IPS-NIHi7 (cell line): ENCODE measurements around the gene EXOSC10.
A peak's percentile ranks its signal among the peaks of the same experiment; 100 is the strongest.

ENCODE experiments used
- DNase-seq: peaks from one replicate; pipeline ENCODE4 v3.0.0; 2012; ENCODE audit warnings: mixed read lengths; ENCODE audit errors: extremely low spot score

The EXOSC10 gene

DNA sequence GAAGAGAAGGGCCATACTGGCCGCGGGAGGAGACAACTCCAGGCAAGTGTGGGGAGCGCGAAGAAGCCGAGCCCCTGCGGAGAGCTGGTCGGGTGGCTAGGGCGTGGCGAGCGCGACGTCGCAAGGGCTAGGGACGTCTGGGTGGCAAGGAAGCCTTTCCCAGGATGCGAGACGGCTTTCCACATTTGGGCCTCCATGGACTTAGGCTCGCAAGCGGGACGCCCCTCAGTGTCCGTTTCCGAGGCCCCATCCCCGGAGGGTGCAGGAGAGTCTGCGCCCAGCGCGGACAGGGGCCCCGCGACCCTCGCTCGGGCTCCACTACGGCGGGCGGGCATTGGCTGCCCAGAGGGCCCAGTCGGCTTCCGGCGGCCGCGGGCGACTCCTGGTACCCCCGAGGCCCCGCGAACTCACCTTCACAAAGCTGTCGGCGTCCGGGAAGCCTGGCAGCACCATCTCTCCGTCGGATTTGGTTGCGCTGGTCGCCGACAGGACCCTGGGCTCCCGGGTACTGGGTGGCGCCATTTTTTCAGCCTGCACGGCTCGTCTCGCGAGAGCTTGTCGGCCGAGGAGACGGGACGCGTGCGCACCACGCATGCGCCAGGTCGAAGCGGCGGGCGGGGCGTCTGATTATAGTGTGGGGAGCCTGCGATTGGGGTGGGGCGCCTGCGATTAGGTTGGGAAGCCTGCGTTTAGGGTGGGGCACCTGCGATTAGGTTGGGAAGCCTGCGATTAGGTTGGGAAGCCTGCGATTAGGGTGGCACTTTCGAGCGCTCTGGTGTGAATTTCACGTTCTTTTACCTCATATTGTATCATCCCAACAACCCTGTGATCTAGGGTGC is at the start of gene EXOSC10:
EXOSC10 (minus strand) TSS at position 560 of the 839 bp plus-strand sequence; CDS start at position 522, 38 bp downstream.
- DNase-seq = peak; percentile 100

DNA sequence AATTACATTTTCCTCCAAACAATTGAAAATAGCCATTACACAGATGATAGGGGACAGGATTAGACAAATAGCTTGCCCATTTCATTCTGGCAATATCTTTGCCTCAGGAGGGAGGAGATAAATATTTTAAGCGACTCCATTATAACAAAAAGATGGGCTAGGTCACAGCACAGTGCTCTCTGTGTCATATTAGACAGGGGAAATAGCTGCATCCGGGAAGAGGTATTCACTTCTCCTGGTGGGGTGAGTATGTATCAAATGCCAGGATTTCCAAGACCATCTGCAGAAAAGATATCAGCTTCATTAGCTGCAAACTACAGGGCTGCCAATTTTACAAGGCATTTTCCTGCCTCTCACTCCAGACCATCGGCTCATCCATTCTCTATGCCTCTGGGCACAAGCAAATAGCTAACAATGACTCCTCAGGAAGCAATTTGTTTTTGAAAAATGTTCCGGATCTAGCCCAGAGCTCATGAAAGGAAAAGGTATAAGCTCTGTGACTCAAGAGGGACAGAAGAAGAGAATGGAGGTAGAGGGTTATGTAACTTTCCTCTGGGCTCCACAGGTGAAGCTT is 47.6 kb upstream of the EXOSC10 start:
- DNase-seq = no peak

DNA sequence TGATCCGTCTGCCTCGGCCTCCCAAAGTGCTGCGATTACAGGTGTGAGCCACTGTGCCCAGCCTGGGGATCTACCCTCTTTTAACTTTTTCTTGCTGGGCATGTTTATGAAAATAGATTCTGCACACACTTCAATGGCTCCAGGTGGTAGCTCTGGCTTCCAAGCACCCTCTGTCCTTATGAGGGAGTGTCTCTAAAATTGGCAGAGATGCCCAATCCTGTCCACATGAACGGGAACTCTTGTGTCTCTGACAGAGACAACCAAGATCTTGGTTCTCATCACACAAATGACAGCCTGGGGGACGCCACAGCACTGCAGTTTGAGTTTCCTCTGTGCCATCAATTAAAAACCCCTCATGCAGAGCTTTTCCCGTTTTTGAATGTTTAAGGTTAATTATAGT is 46.1 kb upstream of the EXOSC10 start:
- no peak for DNase-seq

DNA sequence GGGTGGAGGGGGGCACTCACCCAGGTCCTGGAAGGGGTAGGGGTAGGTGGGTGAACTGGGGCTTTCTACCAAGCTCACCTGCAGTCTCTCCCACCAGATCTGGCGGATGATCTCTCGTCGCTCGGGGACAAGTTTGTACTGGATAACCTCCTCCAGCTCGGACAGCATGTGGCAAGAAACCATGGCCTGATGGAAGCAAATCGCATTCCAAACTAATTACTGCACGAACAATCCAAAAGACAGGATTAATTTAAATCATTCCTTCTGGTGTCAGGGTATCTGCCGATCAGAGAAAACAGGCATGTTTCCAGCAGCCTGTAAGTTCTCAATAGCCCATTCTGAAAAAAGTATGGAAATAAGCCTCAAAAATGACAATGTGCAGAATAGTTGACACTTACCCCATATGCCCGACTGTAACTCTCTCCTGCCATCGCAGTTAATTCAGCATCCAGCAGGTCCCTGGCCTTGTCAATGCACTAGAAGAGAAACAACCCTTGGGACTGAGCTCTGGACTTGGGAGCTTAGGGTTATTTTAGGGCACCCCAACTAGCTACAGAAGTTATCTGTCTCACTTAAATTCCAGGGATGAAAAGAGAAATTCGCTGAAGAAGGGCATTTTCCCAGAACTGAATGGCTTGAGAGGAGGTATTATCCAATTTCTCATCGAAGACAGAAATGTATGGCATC is 45.0 kb upstream of the EXOSC10 start:
- DNase-seq = no peak

DNA sequence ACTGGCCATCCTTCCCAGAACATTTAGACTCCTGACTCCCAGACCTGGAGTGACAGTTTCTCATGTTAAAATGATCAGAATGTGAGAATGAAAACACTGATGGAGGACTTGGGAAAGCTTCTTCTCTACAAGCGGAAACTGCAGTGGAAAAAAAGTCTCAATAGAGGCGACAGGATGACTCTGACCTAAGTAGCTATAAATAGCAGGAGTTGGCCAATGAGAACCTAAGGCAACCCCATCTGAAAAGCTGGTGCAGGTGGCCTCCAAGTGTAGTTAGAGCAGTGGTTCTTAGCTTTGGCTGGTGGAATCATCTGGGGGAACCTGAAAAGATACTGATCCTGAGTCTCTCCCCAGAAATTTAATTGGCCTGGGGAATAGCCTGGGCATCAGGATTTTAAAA is 44.2 kb upstream of the EXOSC10 start:
- no peak for DNase-seq

DNA sequence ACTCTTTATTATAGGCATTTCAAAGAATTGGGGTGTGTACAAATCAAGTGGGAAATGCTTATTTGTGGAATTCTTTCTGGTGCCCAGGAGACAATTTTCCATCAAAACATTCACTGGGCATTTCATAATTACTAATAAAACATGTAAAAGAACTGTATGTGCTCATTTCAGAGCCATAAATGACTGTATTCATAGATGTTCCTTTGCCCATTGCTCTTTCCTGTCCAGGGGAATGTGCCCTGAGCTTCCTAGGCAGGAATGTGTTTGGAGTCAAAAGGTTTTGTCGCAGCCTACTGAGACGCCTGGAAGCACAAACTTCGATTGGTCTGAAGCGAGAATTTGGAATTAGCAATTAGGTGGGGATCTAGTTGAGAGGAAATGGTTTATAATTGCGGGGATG is 43.7 kb upstream of the EXOSC10 start:
- DNase-seq = no peak

DNA sequence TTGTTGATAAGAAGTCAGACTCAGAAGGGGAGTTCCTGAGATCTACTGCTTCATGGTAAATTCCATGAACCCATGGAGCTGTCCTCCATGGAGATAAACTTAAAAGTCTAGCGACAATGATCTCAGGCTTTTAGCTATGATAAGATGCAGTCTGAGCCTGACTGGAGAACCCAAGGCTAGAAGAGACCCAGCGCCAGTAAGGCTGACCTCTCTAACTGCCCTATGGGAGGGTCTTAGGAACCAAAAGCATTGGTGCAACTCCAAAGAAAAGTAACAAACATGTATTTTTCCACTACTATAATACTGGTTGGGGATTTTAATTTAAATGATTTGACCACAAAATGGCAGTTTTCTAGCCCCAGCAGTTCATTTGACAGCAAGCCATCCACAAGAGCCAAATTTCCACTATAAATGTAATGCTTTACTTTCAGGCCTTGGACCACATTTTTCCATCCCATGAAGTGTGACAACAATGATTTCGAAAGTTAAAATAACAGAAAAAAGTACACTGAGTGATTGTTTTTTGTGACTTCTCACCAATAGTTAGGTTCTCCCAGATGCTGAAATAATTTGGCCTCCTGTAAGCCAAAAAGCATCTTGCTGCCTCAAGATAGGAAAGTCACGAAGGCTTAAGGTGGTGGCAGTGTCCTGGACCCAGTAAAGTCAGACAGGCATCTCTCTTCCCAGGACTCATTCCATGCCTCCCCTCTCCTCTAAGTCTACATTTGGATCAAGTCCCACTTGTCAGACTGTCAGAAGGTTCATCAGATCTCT is 43.1 kb upstream of the EXOSC10 start:
- no peak for DNase-seq

DNA sequence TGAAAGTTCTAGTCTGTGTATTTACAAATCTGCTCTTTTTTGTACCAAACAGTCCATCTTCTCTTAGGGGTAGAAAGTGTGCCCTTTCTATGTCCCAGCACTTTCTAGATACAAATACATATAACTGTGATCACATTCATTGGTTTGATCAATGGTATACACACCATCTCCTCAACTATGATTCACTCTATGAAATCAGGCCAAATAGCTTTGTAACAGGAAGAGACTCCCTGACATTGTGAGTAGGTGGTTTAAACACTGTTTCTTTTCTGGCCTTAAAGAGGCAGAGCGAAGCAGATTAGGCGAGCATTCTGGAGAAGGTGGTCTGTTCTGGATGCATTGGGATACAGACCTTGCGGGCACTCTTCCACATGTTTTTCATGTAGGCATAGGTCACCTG is 39.3 kb upstream of the EXOSC10 start:
- no peak for DNase-seq

DNA sequence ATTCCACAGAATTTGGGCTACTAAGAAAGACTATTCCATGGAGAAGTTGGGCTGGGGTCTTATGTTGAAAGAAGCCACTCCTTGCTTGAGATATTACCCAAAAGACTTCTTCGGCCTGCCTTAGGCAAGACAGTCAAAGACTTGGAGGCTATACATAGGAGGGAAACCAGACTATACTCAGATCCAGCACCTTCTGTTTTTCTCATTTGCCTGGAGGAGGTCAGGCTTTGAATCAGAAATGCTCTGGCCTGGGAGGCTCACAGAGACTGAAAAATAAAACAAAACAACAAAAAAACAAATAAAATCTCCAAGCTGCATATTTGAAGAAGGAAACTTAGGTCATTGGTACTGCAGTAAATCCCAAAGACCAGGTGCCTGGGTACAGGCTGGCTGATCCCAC is 38.4 kb upstream of the EXOSC10 start:
- DNase-seq = no peak

DNA sequence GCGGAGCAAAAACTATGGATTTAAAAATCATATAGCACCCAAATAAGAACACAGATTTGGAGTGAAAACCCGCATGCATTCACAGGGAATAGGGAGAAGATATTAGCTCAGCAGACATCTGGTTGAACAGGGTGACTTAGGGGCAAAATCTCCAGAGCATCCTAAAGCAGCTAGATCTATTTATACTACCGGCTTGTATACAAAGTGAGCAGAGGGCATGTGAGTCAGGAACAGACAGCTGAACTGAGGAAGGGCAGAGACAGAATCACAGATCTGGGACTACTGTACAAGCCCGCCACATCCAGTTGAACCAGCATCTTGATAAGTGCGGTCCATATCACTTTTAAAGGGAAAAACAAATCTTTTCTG is 35.2 kb upstream of the EXOSC10 start:
- no peak for DNase-seq

DNA sequence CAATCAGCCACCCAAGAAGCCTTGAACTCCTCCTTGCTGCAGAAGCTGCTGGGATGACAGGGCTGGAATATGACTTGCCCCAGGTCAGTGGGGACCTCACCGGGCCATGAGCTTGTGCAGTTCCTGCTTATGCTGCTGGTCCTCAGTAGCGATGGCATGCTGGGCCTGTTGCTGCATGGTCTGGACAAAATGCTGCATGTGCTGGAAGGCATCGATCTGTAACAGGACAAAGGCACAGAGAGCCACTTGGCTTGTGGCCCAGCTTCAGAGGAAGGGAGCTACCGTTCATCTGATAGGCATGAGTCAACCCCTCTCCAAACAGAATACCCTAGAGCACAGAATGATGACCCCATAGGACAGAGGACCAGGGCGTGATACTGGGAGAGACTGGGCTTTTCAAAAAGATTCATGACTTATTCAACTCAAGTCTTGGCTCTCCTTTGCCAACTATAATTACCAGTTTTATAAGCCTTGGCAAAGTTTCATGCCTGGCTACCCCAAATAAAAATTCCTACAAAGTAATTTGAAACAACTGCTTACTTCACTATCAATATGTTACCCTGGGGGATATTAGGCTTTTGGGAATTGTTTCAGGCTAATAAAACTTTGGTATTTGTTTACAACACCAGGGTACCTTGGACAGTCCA is 34.7 kb upstream of the EXOSC10 start:
- no peak for DNase-seq

DNA sequence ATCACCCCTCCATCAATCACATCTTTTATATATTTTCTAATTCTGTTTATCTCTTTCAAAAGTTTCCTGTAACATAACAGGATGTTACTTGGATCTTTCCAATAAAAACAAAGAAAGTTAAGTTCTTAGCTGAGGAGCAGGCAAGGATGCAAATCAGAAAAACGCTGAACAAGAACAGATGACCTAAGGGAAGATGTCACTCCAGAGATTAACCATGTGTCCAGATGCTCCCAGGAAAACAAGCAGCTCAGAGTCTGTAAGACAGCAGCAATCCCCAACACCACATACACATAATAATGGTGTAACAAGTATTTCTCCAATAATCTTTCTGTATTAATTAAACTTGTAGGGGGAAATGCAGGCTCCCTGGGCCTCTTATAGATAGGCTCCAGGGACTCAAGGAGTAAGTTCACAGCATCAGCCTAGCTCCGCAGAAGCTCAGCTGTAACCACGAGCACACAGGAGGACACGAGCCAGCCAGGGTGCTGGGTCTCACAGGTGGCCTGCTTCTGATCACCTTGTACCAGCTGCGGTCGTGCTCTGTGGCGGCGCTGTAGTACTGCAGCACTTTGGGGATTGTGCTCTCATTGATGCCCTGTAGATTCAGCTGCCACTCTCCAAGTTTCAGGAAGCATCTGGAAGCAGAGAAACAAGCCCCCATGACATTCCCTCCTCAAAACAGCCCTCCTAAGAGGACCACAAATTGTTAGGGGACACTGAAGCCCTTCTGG is 33.1 kb upstream of the EXOSC10 start:
- no peak for DNase-seq

DNA sequence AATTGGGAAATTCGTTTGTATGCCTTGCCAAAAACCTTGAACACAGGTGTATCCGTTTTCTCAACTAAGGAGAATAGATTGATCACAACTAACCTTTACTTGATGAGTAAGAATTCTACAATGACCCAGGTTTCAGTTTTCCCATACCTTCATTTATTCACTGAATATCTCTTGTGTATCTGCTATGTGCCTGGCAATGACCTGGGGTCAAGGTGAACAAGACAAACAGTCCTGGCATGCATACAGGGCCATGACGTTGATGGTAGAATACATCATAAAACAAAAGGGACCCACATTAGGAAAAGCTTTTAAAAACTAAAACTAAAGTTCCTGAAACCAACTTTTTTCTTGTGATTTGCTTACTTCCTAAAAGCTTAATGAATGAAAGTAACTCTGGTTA is 32.1 kb upstream of the EXOSC10 start:
- DNase-seq = no peak

DNA sequence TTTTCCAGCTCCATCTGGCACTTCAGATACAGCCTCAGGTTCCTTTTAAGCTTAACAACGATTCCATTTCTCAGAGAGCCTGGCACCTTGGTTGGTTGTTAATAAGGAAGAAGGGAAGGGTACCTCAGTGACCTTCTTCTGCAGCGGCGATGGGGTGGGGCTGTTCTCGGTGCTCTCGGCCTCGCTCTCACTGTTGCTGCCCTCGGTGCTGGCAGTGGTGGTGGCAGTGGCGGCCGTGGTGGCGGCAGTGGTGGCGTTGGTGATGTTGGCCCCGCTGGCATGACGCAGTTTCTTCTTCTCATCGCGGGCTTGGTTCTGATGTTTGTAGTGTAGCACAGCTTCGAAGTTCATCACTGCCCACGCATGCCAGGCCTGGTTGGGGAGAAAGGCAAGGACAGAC is 30.7 kb upstream of the EXOSC10 start:
- DNase-seq = no peak

DNA sequence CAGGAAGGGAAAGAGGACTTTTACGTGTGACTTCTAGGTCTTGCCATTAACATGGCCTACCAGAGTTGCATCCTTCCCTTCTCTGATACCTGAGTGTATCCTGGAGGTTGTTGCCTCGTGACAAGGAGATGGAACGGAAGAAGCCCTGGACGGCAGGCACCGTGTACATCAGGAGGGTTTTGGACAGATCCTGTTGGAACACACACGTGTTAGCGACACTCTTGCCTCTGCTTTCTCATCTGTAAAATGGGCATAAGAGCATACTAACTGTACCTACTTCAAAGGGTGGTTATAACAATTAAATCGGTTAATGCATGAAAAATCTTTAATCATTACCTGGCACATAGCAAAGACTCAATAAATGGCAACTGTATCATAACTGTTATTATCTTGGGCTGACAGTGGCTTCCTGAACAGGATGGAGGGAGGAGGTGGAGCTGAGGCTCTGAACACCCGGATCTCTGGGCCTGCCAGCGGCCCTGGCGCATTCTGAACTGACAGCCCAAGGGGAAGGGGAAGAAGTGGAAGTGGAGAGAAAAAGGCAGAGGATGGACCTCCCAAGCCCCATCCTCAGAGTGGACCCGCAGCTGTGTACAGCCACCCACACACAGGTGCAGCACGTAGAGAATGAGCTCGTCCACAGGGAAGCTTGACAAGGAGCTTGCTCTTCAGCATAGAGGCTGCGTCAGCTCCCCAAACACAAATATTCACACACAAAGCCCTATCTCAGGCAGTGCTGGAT is 30.2 kb upstream of the EXOSC10 start:
- no peak for DNase-seq

DNA sequence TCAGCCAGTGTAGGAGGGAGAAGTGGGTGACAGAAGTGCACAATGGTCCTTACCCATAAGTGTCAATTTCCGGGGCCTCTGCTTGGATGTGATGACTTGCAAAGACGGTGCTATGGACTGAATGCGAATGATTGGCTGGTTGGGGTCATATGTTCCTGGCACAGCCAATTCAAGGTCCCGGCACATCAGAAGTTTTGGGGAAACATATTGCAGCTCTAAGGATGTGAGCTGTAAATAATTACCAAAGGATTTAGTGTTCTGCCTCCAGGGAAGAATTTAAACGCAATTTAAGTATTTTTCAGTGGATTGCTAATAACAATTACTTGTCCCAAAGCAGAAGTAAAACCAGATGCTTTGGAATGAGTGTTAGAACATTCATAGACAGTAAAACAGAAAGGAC is 26.9 kb upstream of the EXOSC10 start:
- DNase-seq = no peak

DNA sequence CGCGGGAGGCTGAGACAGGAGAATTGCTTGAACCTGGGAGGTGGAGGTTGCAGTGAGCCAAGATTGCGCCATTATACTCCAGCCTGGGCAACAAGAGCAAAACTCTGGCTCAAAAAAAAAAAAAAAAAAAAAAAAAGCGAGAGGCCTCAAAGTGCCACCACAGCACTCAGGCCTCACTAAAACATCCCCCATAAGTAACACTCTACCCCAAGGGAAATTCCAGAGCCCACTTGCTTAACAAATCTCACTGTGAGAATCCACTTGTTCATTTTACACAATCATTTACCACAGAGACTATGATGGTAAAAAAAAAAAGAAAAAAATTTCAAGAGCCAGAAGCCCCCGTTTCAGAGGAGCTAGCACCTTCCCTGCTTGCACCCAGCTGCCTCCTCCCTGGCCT is 26.3 kb upstream of the EXOSC10 start:
- DNase-seq = no peak

DNA sequence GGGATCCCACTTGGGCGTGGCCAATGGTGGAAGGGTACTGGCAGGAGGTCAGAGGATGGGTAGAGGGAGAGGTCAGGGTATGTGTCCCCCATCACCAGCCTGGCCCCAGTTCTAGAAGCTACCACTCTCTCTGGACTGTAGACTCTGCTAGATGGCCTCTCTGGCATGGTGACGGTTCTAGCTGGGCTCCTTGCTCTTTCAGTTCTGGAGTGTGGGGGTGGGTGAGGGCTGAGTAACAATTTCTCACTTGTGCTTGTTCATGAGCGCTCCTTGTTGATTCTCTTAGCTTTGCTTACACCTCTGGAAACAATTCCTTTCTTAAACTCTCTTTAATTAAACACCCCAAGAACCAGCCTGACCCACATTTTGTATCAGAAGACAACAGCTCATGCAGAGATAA is 25.3 kb upstream of the EXOSC10 start:
- DNase-seq = no peak

DNA sequence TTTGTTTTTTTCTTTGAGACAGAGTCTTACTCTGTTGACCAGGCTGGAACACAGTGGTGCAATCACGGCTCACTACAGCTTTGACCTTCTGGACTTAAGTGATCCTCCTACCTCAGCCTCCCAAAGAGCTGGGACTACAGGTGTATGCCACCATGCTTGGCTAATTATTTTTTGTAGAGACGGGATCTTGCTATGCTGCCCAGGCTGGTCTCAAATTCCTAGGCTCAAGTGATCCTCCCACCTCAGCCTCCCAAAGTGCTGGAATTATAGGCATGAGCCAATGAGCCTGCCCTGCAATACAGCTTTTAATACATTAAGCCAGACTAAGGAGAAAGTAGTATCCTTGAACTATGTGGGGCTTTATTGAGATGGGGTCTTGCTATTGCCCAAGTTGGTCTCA is 16.6 kb upstream of the EXOSC10 start:
- DNase-seq = no peak

DNA sequence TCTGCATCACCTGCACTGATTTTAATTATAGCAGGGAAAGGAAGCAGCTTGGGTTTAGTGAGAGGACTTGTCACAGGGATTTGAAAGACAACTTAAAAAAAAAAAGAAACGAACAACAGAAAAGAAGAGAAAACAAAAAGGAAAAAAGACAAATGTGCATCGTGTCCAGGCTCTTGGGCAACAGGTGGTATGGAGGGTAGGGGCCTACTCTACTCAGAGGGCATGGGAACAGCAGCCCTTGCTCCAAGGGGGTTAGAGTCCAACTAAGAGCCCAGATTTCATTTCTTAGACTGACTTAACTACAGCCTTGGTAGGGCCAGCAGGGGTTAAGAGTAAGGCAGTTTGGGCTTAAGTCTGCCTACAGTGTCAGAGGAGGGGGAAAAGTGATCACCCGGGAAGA is 15.3 kb upstream of the EXOSC10 start:
- DNase-seq = no peak
